Upper lobe of right lung (tissue), 1 donor: ENCODE measurements around the gene ITGB8. TPM values are rescaled to one million over a fixed set of nuclear protein-coding genes. Genes with fewer than 3 reads are reported as not detected.
A peak's percentile ranks its signal among the peaks of the same experiment; 100 is the strongest.

Experiments used
- ATAC-seq: fragments of 200-7000 bp; cut with Tn5 transposase; one replicate; pipeline ENCODE4 v1.9.1; 2020; ENCODE audit warnings: mild to moderate bottlenecking, moderate library complexity
- DNase-seq: peaks from one replicate; pipeline ENCODE4 v3.0.0-alpha.2; 2020
- H3K27ac ChIP-seq: fragments of 200-600 bp; one replicate; pipeline ENCODE4 v1.8.0; 2022
- H3K27me3 ChIP-seq: fragments of 200-600 bp; one replicate; pipeline ENCODE4 v1.8.0; 2022; ENCODE audit warnings: mild to moderate bottlenecking
- H3K36me3 ChIP-seq: fragments of 200-600 bp; one replicate; pipeline ENCODE4 v1.8.0; 2022
- H3K4me1 ChIP-seq: fragments of 200-600 bp; one replicate; pipeline ENCODE4 v1.8.0; 2022
- H3K4me3 ChIP-seq: fragments of 200-600 bp; one replicate; pipeline ENCODE4 v1.8.0; 2022; ENCODE audit warnings: mild to moderate bottlenecking
- H3K9me3 ChIP-seq: fragments of 200-600 bp; one replicate; pipeline ENCODE4 v1.8.0; 2022
- CTCF ChIP-seq: fragments of 200-600 bp; IDR thresholded peaks from one replicate; pipeline ENCODE4 v1.8.0; 2022; ENCODE audit warnings: antibody characterized with exemption
- intact Hi-C: fragments of 100-400 bp; cut with DNase I; formaldehyde crosslinking; loops from one replicate; pipeline ENCODE4 v1.11.0; 2022
- total RNA-seq: library from RNA; stranded (reverse); fragmentation: NEBNext Ultra II Directional; extraction: Animal tissue kit (Norgen Biotek cat#: 25700); gene quantifications from one replicate; pipeline ENCODE4 v1.2.1, GENCODE V29; 2021
- donor health status: DM: no; HTN: yes; CAD: no; lungs with severe emphysema.

Gene ITGB8
- total RNA-seq, 1 donor from 2014 or later, result 4.6 TPM

DNA sequence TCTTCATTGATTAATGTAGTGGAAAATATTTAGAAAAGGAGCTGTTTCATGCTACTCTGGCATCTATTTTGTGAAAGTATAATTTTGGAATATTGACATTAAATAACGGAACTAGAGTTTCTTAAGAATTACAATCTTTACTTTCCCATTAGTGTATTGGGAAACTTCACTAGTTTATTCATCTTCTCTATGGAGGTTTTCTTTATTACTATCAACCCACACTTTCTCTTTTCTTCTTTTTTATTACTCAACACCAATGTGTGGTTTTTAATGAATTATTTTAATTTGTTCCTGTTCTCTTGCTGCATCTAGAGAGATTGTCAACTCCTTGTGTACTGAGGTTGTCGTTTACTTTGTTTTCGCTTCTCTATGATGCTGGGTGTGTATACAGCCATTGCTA is 20.4 kb upstream of the ITGB8 start:
- Histone ChIP-seq H3K27me3 (no peaks in the 10 kb centered on the region), H3K27ac (no peak overlapping the region), H3K4me3 (no peak overlapping the region), H3K4me1 (no peaks in the 10 kb centered on the region), H3K36me3 (no peaks in the 10 kb centered on the region), H3K9me3 (no peaks in the 10 kb centered on the region)
- TF ChIP-seq CTCF, result no peak
- intact Hi-C loops, result no loop called here
- DNase-seq (no peak), ATAC-seq (no peak)

- no peaks in the 10 kb centered on the region for H3K36me3 ChIP-seq
- no peaks in the 10 kb centered on the region for H3K27me3 ChIP-seq
- intact Hi-C loops, result no loop called here
- H3K4me3 ChIP-seq, result no peak overlapping the region
- ATAC-seq (peak; percentile 66), DNase-seq (no peak)
- no peaks in the 10 kb centered on the region for H3K9me3 ChIP-seq
- no peak overlapping the region for H3K27ac ChIP-seq
- TF ChIP-seq CTCF, result peak; percentile 42
- no peaks in the 10 kb centered on the region for H3K4me1 ChIP-seq
Measured at GRCh38 chr7:20310963-20311742, 19.5 kb upstream of the ITGB8 start.

DNA sequence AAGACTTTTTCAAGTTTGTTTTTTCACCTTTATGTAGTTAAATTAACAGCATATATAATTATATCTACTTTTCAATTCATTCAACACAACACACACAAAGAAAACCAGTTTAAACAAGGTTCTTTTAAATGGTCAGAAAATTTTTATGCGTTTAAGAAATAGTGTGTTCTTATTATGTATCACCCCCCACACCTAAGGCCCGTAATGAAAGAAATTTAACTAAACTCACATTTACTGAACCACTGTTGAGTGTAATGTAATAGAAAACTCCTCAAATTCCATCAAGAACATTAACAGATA is 19.0 kb upstream of the ITGB8 start:
- no peaks in the 10 kb centered on the region for H3K36me3 ChIP-seq
- H3K4me1 ChIP-seq, result no peaks in the 10 kb centered on the region
- no peak for TF ChIP-seq CTCF
- no peaks in the 10 kb centered on the region for H3K9me3 ChIP-seq
- DNase-seq (no peak), ATAC-seq (no peak)
- no peaks in the 10 kb centered on the region for H3K27me3 ChIP-seq
- no peak overlapping the region for H3K27ac ChIP-seq
- intact Hi-C loops, result no loop called here
- H3K4me3 ChIP-seq, result no peak overlapping the region

DNA sequence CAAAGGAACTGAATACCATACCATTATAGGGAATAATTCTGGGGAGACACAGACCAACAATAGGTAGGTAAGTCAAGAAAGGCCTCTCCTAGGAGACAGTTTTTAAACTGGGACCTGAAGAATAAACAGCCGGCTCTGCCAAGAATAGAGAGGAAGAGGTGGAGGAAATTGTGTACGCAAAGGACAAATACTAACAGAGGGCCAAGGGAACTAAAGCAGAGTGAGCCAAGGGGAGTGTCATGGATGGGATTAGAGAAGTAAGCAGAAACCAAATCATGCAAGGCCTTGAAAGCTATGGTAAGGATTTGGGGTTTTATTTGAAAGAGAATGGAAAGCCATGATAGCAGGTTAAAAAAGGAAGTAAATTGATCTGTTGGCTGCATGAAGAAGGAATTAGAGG is 18.1 kb upstream of the ITGB8 start:
- ATAC-seq (no peak), DNase-seq (no peak)
- intact Hi-C loops, result no loop called here
- H3K27me3 ChIP-seq, result no peaks in the 10 kb centered on the region
- no peak overlapping the region for H3K27ac ChIP-seq
- H3K36me3 ChIP-seq, result no peaks in the 10 kb centered on the region
- no peaks in the 10 kb centered on the region for H3K9me3 ChIP-seq
- no peak for TF ChIP-seq CTCF
- H3K4me1 ChIP-seq, result no peaks in the 10 kb centered on the region
- no peak overlapping the region for H3K4me3 ChIP-seq

- Histone ChIP-seq H3K27ac (no peak overlapping the region), H3K36me3 (no peaks in the 10 kb centered on the region), H3K4me1 (no peaks in the 10 kb centered on the region), H3K27me3 (no peaks in the 10 kb centered on the region), H3K9me3 (no peaks in the 10 kb centered on the region), H3K4me3 (no peak overlapping the region)
- DNase-seq, result no peak
- intact Hi-C loops, result no loop called here
- no peak for ATAC-seq
- no peak for TF ChIP-seq CTCF
Measured at GRCh38 chr7:20313626-20314025, 17.1 kb upstream of the ITGB8 start.

- Histone ChIP-seq H3K4me3 (no peak overlapping the region), H3K9me3 (no peaks in the 10 kb centered on the region), H3K4me1 (no peaks in the 10 kb centered on the region), H3K27ac (no peak overlapping the region), H3K27me3 (no peaks in the 10 kb centered on the region), H3K36me3 (no peaks in the 10 kb centered on the region)
- ATAC-seq (no peak), DNase-seq (no peak)
- TF ChIP-seq CTCF, result no peak
- intact Hi-C loops, result no loop called here
Measured at GRCh38 chr7:20314198-20314597, 16.5 kb upstream of the ITGB8 start.
